Hepatocyte (in vitro differentiated cells): Measurements from ENCODE around the gene ATP5PD.

Experiments
- EZH2phosphoT487 ChIP-seq: fragments of 200-600 bp; sonication (generic); IDR thresholded peaks from one replicate; pipeline ENCODE4 v1.6.1; 2018; ENCODE audit warnings: antibody characterized with exemption, mild to moderate bottlenecking, low read depth, moderate library complexity; ENCODE audit not compliant: unreplicated experiment, severe bottlenecking
- TF ChIP-seq, protein P1 (sequence below): fragments of 200-600 bp; sonication (generic); IDR thresholded peaks from 2 replicates; pipeline ENCODE4 v1.5.1; 2016; ENCODE audit warnings: antibody characterized with exemption, mild to moderate bottlenecking; ENCODE audit not compliant: poor library complexity

- TF ChIP-seq EZH2phosphoT487, result no peak
- TF ChIP-seq, protein P1, sequence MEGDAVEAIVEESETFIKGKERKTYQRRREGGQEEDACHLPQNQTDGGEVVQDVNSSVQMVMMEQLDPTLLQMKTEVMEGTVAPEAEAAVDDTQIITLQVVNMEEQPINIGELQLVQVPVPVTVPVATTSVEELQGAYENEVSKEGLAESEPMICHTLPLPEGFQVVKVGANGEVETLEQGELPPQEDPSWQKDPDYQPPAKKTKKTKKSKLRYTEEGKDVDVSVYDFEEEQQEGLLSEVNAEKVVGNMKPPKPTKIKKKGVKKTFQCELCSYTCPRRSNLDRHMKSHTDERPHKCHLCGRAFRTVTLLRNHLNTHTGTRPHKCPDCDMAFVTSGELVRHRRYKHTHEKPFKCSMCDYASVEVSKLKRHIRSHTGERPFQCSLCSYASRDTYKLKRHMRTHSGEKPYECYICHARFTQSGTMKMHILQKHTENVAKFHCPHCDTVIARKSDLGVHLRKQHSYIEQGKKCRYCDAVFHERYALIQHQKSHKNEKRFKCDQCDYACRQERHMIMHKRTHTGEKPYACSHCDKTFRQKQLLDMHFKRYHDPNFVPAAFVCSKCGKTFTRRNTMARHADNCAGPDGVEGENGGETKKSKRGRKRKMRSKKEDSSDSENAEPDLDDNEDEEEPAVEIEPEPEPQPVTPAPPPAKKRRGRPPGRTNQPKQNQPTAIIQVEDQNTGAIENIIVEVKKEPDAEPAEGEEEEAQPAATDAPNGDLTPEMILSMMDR, result no peak
These were observed 22.0 kb upstream of the ATP5PD start for GRCh38 chr17:75068750-75069149.
